Loucy (cell line): ENCODE results near the gene BABAM2.

Experiments used
- CTCF ChIP-seq: fragments of 200-600 bp; sonication (generic); conservative IDR thresholded peaks from 2 replicates; pipeline ENCODE4 v1.5.1; 2014; ENCODE audit warnings: mild to moderate bottlenecking, antibody characterized with exemption, low read length
- EZH2phosphoT487 ChIP-seq: fragments of 200-600 bp; IDR thresholded peaks from 2 replicates; pipeline ENCODE4 v1.6.1; 2018; ENCODE audit warnings: antibody characterized with exemption, mild to moderate bottlenecking, moderate library complexity, borderline replicate concordance

- TF ChIP-seq CTCF (no peak), EZH2phosphoT487 (no peak)
Measured at GRCh38 chr2:28163627-28164279, 273.2 kb downstream of the BABAM2 start.
